PC-3 (cell line): ENCODE measurements around the gene PCNX2.

Experiments
- CTCF ChIP-seq: fragments of 300-600 bp; sonication (generic); conservative IDR thresholded peaks from 2 replicates; pipeline ENCODE4 v1.5.1; 2017; ENCODE audit warnings: antibody characterized with exemption, low read depth, mild to moderate bottlenecking, low read length
- EZH2phosphoT487 ChIP-seq: fragments of 300-600 bp; sonication (generic); IDR thresholded peaks from 2 replicates; pipeline ENCODE4 v1.6.1; 2018; ENCODE audit warnings: mild to moderate bottlenecking, antibody characterized with exemption, low read length, borderline replicate concordance

- TF ChIP-seq CTCF (no peak), EZH2phosphoT487 (no peak)
Measured at GRCh38 chr1:233034836-233035235, 260.7 kb downstream of the PCNX2 start.
